Upper lobe of left lung (tissue), 4 donors: ENCODE results near the gene MAN2B2.

Experiments
- CTCF ChIP-seq, 6 experiments: fragments of 450-650 bp in 4 of 6; fragments of 200-600 bp in 2 of 6; sonication (generic) in 2 of 6; IDR thresholded peaks; one replicate each; pipeline ENCODE4 v1.5.1; 2016 to 2019; ENCODE audit warnings: antibody characterized with exemption in 6 of 6
- EP300 ChIP-seq, 4 donors: sonication (generic); formaldehyde crosslinking; IDR thresholded peaks; one replicate each; pipeline ENCODE4 v1.5.1; 2017; ENCODE audit warnings: antibody characterized with exemption in 4 of 4, control low read depth in 2 of 4
- POLR2A ChIP-seq, 4 donors: fragments of 450-650 bp; IDR thresholded peaks; one replicate each; pipeline ENCODE4 v1.5.1; 2016 to 2017; ENCODE audit warnings: antibody characterized with exemption in 4 of 4, mild to moderate bottlenecking in 2 of 4
- POLR2AphosphoS5 ChIP-seq, 2 donors: sonication (generic); formaldehyde crosslinking; IDR thresholded peaks; one replicate each; pipeline ENCODE4 v1.5.1; 2017; ENCODE audit warnings: antibody characterized with exemption in 2 of 2

DNA sequence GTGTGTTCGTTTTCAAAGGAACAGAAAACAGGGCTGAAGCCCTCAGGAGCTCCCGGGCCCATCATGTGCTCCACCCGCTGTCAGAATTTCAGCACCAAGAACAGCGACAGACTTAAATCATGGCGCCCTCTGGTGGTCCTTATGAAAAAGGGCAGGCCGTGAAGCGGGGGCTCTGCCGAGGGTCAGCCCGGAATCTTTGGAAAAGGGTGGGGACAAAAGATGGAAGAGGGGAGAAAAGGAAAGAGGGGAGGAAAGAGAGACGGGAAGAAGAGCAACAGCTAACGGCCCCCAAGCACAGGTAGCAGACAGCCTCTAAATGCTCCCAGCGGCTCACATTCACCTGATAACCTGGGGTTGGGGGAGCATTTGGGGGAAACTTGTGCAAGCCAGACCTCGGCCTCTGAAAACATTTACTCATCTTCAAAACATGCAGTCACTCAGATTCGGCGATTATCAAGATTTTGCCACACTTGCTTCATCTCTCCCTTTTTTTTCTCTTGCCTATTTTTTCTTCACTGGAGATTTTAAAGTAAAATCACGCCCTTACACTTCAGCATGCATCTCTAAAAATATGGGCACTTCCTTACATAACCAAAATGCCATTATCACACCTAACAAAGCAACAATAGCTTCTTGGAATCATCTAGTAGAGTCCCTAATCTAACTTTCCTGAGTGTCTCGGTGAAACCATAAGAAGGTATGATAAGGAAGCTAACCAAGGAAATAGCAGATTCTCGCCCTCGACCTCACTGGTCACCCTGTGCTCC is 28.1 kb upstream of the MAN2B2 start:
- TF ChIP-seq POLR2A (IDR thresholded peaks at IDR 0.05): no peak
- TF ChIP-seq CTCF (IDR thresholded peaks at IDR 0.05): peak; percentile 46 to 79 (median 68)
- TF ChIP-seq POLR2AphosphoS5 (IDR thresholded peaks at IDR 0.05): no peak
- no peak for TF ChIP-seq EP300 (IDR thresholded peaks at IDR 0.05)
